ENCODE measurements around the gene GRIK4.
"Not testable (repeated sequence)": the region's sequence is repeated elsewhere in the genome, so short reads cannot be mapped to it uniquely, and the experiment has no call there.

GRIK4 gene

GRCh38 chr11:120756931-120757330 lies 245.4 kb downstream of the GRIK4 start:
- DNase-seq = no peak

GRCh38 chr11:120759046-120759445 lies 247.5 kb downstream of the GRIK4 start:
- DNase-seq = no peak

- DNase-seq = not testable (repeated sequence)
These were observed 254.2 kb downstream of the GRIK4 start for GRCh38 chr11:120765710-120766109.

GRCh38 chr11:120766318-120766717 lies 254.8 kb downstream of the GRIK4 start:
- DNase-seq = no peak

GRCh38 chr11:120768949-120769348 lies 257.4 kb downstream of the GRIK4 start:
- no peak for DNase-seq

- DNase-seq = no peak
These were observed 258.4 kb downstream of the GRIK4 start for GRCh38 chr11:120769906-120770305.

GRCh38 chr11:120771551-120772060 lies 260.1 kb downstream of the GRIK4 start:
- no peak for DNase-seq

- no peak for DNase-seq
These were observed 262.0 kb downstream of the GRIK4 start for GRCh38 chr11:120773501-120774031.

- no peak for DNase-seq
These were observed 263.2 kb downstream of the GRIK4 start for GRCh38 chr11:120774591-120775386.

GRCh38 chr11:120775986-120776951 lies 264.7 kb downstream of the GRIK4 start:
- DNase-seq = no peak

GRCh38 chr11:120778685-120779490 lies 267.3 kb downstream of the GRIK4 start:
- DNase-seq = no peak

- no peak for DNase-seq
These were observed 268.7 kb downstream of the GRIK4 start for GRCh38 chr11:120780239-120780638.

- DNase-seq = no peak
These were observed 270.1 kb downstream of the GRIK4 start for GRCh38 chr11:120781486-120782120.

- no peak for DNase-seq
These were observed 273.2 kb downstream of the GRIK4 start for GRCh38 chr11:120784566-120785251.

GRCh38 chr11:120785576-120785975 lies 274.0 kb downstream of the GRIK4 start:
- no peak for DNase-seq

GRCh38 chr11:120786206-120786735 lies 274.7 kb downstream of the GRIK4 start:
- no peak for DNase-seq

- not testable (repeated sequence) for DNase-seq
These were observed 275.7 kb downstream of the GRIK4 start for GRCh38 chr11:120787224-120787623.

GRCh38 chr11:120789391-120789790 lies 277.8 kb downstream of the GRIK4 start:
- no peak for DNase-seq

GRCh38 chr11:120792306-120792705 lies 280.8 kb downstream of the GRIK4 start:
- no peak for DNase-seq

GRCh38 chr11:120793150-120793549 lies 281.6 kb downstream of the GRIK4 start:
- DNase-seq = no peak
